ENCODE measurements around the gene KIF5A. TPM values are rescaled to one million over a fixed set of nuclear protein-coding genes. Genes with fewer than 3 reads are reported as not detected.

Gene KIF5A
- total and polyA plus RNA-seq, 8 donors, result 0.38 to 6.5 (median 5.3) TPM

- H3K27ac ChIP-seq, result peak overlapping the region in 1 of 2 donors; percentile 97
- no peaks in the 10 kb centered on the region for H3K9me3 ChIP-seq
- peaks cover 29 to 52% of the 10 kb centered on the region in 2 donors for H3K4me1 ChIP-seq
- TF ChIP-seq, protein P1, sequence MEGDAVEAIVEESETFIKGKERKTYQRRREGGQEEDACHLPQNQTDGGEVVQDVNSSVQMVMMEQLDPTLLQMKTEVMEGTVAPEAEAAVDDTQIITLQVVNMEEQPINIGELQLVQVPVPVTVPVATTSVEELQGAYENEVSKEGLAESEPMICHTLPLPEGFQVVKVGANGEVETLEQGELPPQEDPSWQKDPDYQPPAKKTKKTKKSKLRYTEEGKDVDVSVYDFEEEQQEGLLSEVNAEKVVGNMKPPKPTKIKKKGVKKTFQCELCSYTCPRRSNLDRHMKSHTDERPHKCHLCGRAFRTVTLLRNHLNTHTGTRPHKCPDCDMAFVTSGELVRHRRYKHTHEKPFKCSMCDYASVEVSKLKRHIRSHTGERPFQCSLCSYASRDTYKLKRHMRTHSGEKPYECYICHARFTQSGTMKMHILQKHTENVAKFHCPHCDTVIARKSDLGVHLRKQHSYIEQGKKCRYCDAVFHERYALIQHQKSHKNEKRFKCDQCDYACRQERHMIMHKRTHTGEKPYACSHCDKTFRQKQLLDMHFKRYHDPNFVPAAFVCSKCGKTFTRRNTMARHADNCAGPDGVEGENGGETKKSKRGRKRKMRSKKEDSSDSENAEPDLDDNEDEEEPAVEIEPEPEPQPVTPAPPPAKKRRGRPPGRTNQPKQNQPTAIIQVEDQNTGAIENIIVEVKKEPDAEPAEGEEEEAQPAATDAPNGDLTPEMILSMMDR (IDR thresholded peaks at IDR 0.05), result no peak
- peak overlapping the region; percentile 8 to 95 for H3K4me3 ChIP-seq
- peaks cover 0 to 54% of the 10 kb centered on the region in 2 donors for H3K36me3 ChIP-seq
- intact Hi-C loops (cut with DNase I), result no loop called here
- ATAC-seq (no peak), DNase-seq (no peak)
- no peaks in the 10 kb centered on the region for H3K27me3 ChIP-seq
Measured at GRCh38 chr12:57518176-57518919, 31.5 kb upstream of the KIF5A start.

DNA sequence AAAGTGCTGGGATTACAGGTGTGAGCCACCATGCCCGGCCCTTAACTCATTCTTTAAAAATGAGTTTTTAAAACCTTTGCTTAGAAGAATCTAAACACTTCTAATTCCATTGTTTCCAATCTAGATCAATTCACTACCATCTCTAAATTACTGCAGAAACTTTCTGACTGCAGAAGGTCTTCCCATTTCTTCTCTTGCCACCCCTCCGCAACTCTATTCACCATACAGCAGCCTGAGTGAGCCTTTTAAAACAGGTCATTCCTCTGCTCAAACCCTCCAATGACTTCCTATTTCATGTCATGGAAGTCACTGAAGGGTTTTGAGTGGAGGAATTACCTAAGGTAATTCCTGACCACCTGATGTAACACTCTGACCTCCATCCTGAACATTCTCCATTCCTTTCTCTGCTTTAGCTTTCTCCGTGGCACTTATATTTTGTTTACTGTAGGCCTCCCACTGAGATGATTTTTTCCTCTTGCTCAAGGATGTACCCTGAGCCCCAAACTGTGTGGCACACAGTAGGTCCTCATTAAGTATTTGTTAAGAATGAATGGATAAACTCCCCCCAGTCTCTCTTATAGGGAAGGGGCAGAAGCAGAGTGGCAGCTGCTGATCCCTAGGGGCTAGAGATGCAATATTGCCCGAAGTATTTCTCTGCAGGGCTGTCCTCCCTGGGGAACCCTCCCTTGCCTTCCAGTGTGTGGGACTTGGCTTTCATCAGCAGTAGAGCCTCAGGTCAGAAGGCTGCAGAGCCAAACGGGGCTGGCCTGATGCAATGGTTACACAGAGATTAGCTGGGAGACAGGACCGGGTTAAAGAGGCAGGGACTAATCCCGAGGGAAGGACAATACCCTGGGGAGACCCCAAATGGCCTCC, 30.7 kb upstream of the KIF5A start:
- ATAC-seq, result no peak
- intact Hi-C loops (cut with DNase I), result no loop called here
- Histone ChIP-seq H3K36me3 (peaks cover 0 to 48% of the 10 kb centered on the region in 2 donors), H3K4me1 (peaks cover 35 to 60% of the 10 kb centered on the region in 2 donors), H3K27me3 (no peaks in the 10 kb centered on the region), H3K9me3 (no peaks in the 10 kb centered on the region), H3K27ac (peak overlapping the region; percentile 91 to 97), H3K4me3 (peak overlapping the region; percentile 55 to 95)
- TF ChIP-seq, protein P1 (IDR thresholded peaks at IDR 0.05), result no peak
- DNase-seq, result peak in 1 of 4 donors; percentile 28

GRCh38 chr12:57519796-57520052, 30.1 kb upstream of the KIF5A start:
- intact Hi-C loops (cut with DNase I), result no loop called here
- Histone ChIP-seq H3K4me3 (peak overlapping the region; percentile 55 to 95), H3K9me3 (no peaks in the 10 kb centered on the region), H3K27me3 (no peaks in the 10 kb centered on the region), H3K4me1 (peaks cover 41 to 66% of the 10 kb centered on the region in 2 donors), H3K27ac (peak overlapping the region; percentile 91 to 97), H3K36me3 (peaks cover 0 to 48% of the 10 kb centered on the region in 2 donors)
- no peak for DNase-seq
- ATAC-seq, result no peak
- TF ChIP-seq, protein P1 (IDR thresholded peaks at IDR 0.05), result no peak

DNA sequence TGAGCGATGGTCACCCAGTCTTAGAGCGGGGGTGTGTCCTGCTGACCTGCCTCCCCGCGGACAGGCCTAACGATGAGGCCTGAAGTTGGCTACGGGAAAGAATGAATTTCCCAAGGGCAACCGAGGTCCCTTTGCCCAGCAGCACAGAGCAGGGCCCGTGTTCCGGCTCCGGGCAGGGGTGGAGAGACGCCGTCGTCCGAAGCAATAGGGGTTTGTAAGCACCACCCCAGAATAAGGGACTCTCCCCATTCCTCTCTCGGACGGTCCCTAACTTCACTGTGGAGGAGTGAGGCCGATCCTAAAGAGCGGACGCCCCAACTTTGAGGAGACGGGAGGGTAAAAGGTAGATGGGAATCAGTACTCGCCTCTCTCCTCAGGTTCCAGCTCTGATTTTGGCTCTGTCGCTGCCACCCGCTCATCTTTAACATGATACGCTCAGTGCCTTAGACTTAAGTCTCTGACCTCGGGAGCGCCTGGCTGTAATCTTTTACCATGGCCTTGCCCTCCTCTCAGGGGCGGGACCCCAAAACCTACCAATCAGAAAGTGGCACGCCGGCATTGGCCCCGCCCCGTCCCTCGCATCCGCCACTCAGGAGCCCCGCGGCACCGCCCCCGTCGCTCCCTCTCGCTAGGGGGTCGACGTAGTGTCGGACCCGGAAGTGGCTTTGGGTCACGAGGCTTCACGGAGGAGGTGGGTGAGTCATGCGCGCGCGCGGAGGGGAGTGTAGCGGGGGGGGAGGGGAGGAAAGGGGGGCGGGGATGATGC, 29.6 kb upstream of the KIF5A start, which contains the start of gene DDIT3:
DDIT3 (minus strand) TSS at position 462 of the 766 bp plus-strand sequence. CDS start 3,108 bp downstream, outside the sequence.
- H3K4me3 ChIP-seq, result peak within 1 kb of the TSS; percentile 55 to 95
- intact Hi-C loops (cut with DNase I), result no loop called here
- TF ChIP-seq, protein P1 (IDR thresholded peaks at IDR 0.05), result no peak
- peaks cover 45 to 71% of the 10 kb centered on the region in 2 donors for H3K4me1 ChIP-seq
- no peaks in the 10 kb centered on the region for H3K27me3 ChIP-seq
- H3K27ac ChIP-seq, result peak within 1 kb of the TSS; percentile 95 to 97
- ATAC-seq (peak; percentile 85), DNase-seq (peak; percentile 98 to 100 (median 99))
- H3K9me3 ChIP-seq, result no peaks in the 10 kb centered on the region
- peaks cover 0 to 48% of the 10 kb centered on the region in 2 donors for H3K36me3 ChIP-seq
